ENCODE results near the gene FOXA1. TPM values are rescaled to one million over a fixed set of nuclear protein-coding genes. Genes with fewer than 3 reads are reported as not detected.

The FOXA1 gene
- total RNA-seq, 4 donors from 2014 or later = 0.17 to 0.97 TPM; not detected in 2

DNA sequence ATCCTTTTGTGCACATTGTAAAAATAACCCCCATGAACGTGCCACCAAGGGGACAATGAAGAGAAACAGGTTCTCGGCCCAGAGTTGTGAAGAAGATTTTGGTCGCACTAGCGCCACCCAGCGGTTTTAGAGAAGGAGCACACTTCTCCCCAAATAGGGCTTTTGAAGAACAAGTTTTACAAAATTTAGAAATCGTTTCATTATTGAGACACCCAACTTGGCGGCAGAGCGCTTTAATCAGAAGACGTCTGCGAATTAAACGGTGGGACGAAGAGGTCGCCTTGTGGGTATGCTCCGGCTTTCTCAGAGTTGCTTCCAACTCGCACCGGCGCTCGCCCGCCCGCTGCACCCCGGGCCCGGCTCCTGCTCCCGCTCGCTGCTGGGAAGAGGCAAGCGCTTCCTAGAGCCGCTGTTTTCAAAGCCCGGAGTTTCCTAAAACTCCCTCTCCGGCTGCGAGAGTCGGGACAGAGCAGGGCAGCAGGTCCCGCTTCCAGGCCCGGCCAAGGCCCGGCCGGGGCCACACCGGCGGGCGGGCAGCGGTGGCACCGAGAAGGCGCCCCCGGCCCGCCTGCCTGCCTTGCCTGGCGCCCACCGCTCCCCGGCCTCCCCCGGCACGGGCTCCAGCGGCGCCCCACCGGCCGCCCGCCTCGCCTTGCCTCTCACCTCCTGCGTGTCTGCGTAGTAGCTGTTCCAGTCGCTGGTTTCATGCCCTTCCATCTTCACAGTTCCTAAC lies 645 bp downstream of the FOXA1 start:
- H3K27me3 ChIP-seq = peaks cover 33 to 99% (median 93%) of the 10 kb centered on the region in 4 donors
- H3K36me3 ChIP-seq = no peaks in the 10 kb centered on the region
- H3K27ac ChIP-seq (replicated peaks in 1 of 4) = peak overlapping the region in 1 of 4 donors; percentile 20
- WGBS = 3% methylated on average over 41 of the region's 56 CpGs
- intact Hi-C loops (cut with DNase I) = no loop called here
- H3K4me3 ChIP-seq = peak overlapping the region; percentile 45 to 62 (median 48)
- H3K4me1 ChIP-seq = peaks cover 39 to 66% (median 58%) of the 10 kb centered on the region in 4 donors
- TF ChIP-seq EP300 (IDR thresholded peaks at IDR 0.05) = no peak
- TF ChIP-seq POLR2AphosphoS5 (IDR thresholded peaks at IDR 0.05) = no peak
- no peak for TF ChIP-seq POLR2A (IDR thresholded peaks at IDR 0.05; ENCODE audit: low read depth)
- TF ChIP-seq CTCF (IDR thresholded peaks at IDR 0.05) = peak; percentile 34 to 61 (median 49)
- no peaks in the 10 kb centered on the region for H3K9me3 ChIP-seq
- no peak for DNase-seq (ENCODE audit: extremely low spot score)

DNA sequence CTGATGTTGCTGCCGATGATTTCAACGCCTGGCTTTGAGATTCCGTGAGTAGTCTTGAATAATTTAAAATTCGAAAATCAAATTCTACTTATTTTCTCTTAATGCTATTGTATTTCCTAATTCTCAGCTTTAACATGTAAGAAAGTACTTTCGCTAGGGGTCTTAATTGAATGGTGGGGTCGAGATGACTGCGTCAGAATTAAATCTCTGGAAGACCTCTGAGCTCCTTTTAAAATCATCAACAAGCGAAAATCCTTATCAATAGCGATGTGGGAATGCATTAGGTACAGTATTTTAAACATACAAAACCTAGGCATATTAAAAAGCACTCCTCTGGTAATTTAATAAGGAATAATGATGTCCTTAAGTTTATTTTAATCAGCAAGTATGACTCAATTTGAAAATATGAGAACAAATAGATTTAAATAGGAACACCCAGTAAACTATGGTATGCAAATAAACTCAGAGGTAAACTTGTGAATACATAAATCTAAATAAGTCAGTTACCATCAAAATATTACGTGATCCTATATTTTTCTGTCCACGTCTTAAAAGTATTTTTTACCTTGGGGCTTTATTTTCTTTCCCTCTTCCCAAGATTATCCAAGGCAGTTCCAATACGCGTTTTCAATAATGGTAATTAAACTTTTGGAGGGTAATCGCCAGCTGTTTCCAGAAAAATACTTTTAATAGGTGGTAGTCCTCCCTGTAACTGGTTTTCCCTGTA lies 1.4 kb downstream of the FOXA1 start:
- Histone ChIP-seq H3K36me3 (no peaks in the 10 kb centered on the region), H3K27me3 (peaks cover 26 to 99% (median 93%) of the 10 kb centered on the region in 4 donors), H3K9me3 (no peaks in the 10 kb centered on the region), H3K27ac (replicated peaks in 1 of 4) (no peak overlapping the region), H3K4me1 (peaks cover 32 to 59% (median 51%) of the 10 kb centered on the region in 4 donors), H3K4me3 (peak overlapping the region in 3 of 4 donors; percentile 47 to 62 (median 49))
- no peak for TF ChIP-seq EP300 (IDR thresholded peaks at IDR 0.05)
- no peak for TF ChIP-seq POLR2AphosphoS5 (IDR thresholded peaks at IDR 0.05)
- TF ChIP-seq CTCF (IDR thresholded peaks at IDR 0.05) = no peak
- no peak for TF ChIP-seq POLR2A (IDR thresholded peaks at IDR 0.05; ENCODE audit: low read depth)
- no peak for DNase-seq (ENCODE audit: extremely low spot score)
- intact Hi-C loops (cut with DNase I) = no loop called here
- WGBS = 19% methylated on average over 14 of the region's 14 CpGs

- TF ChIP-seq CTCF (IDR thresholded peaks at IDR 0.05) (no peak), EP300 (IDR thresholded peaks at IDR 0.05) (no peak), POLR2AphosphoS5 (IDR thresholded peaks at IDR 0.05) (no peak), POLR2A (IDR thresholded peaks at IDR 0.05; ENCODE audit: low read depth) (no peak)
- Histone ChIP-seq H3K4me1 (peaks cover 31 to 57% (median 49%) of the 10 kb centered on the region in 4 donors), H3K27me3 (peaks cover 23 to 99% (median 93%) of the 10 kb centered on the region in 4 donors), H3K9me3 (no peaks in the 10 kb centered on the region), H3K27ac (replicated peaks in 1 of 4) (no peak overlapping the region), H3K36me3 (no peaks in the 10 kb centered on the region), H3K4me3 (peak overlapping the region in 1 of 4 donors; percentile 20)
- 7% methylated on average over 24 of the region's 42 CpGs for WGBS
- intact Hi-C loops (cut with DNase I) = no loop called here
- no peak for DNase-seq (ENCODE audit: extremely low spot score)
These were observed 2.3 kb downstream of the FOXA1 start for GRCh38 chr14:37592482-37593408.

GRCh38 chr14:37591941-37592481 lies 3.0 kb downstream of the FOXA1 start:
- H3K4me3 ChIP-seq = peak overlapping the region in 1 of 4 donors; percentile 20
- no peaks in the 10 kb centered on the region for H3K36me3 ChIP-seq
- H3K4me1 ChIP-seq = peaks cover 32 to 54% (median 50%) of the 10 kb centered on the region in 4 donors
- H3K9me3 ChIP-seq = no peaks in the 10 kb centered on the region
- whole genome bisulfite sequencing = 7% methylated on average over 30 of the region's 58 CpGs
- peaks cover 19 to 99% (median 93%) of the 10 kb centered on the region in 4 donors for H3K27me3 ChIP-seq
- TF ChIP-seq POLR2A (IDR thresholded peaks at IDR 0.05; ENCODE audit: low read depth) = no peak
- no peak for TF ChIP-seq CTCF (IDR thresholded peaks at IDR 0.05)
- no peak for TF ChIP-seq POLR2AphosphoS5 (IDR thresholded peaks at IDR 0.05)
- no peak for TF ChIP-seq EP300 (IDR thresholded peaks at IDR 0.05)
- DNase-seq (ENCODE audit: extremely low spot score) = no peak
- intact Hi-C loops (cut with DNase I) = no loop called here
- H3K27ac ChIP-seq (replicated peaks in 1 of 4) = no peak overlapping the region
